GM18502 (cell line): Measurements from ENCODE around the gene B4GALT2.

Experiments used
- ATAC-seq: cut with Tn5 transposase; IDR thresholded peaks from one replicate; pipeline ENCODE4 v1.9.1; 2021; ENCODE audit warnings: mild to moderate bottlenecking; ENCODE audit not compliant: unreplicated experiment, poor library complexity

The B4GALT2 gene

DNA sequence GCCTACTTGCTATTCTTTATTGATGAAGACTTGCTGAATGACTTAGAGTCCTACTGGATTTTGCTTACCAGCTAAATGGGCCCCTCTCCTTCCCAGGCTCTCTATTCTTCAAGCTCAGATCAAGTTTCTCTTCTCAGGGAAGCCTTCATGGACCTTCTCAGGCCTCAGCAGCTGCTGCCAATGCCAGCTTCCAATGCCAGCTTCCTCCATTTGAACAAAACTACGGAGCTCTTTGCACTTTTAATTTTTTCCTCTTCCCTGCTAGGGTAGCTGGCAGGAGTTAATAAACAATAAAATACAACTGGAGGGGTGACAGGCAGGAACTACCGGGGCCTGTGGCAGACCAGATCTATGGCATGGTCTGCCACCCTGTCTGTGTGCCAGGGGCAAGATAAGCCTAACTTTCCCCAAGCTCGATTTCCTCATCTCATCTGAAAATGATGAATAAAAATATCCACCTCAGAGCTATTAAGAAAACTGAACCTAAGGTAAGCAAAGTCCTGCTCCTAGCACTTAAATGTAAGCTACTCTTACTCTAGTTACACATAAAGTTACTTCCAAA, 33.3 kb upstream of the B4GALT2 start:
- ATAC-seq: no peak

DNA sequence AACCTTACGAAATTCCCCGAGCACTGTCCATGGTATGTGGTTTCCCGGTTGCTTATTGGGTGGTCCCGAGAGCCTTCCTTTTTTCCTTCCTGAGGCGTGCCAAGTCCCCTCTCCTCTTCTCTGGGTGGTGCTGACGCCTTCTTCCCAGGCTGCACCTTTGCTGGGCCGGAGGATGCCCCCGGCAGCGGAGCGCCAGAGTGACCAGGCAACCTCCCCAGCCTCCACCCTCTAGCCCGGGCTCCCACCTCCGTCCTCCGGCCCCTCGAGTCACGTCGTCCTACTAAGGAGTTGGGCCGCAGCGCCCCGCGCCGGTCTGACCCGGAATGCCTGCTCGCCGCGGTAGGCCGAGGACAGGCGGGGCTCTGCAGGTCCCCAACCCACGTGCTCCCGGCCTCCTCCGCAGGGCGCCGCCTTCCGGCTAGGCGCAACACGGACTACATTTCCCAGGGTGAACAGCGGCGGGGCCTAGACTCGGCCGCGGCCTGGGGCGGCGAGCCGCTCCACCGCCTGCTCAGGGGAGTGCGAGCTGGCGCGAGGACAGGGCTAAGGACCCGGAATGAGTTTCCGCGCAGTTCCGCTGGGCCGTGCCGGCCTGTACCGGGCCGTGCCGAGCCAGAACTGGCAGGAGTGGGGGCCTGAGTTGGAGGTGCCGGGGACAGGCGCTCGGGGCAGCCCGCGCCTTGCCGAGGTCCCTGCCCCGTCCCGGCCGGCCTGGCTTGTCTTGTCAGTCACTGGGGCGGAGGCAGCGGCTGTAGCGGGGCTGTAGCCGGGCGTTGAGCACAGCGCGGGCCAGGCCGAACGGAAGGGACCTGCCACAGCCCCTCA, 32.6 kb upstream of the B4GALT2 start, which contains the start of gene IPO13:
IPO13 (plus strand) TSS at position 715 of the 825 bp plus-strand sequence. CDS start 651 bp downstream, outside the sequence.
- ATAC-seq: peak; percentile 92

DNA sequence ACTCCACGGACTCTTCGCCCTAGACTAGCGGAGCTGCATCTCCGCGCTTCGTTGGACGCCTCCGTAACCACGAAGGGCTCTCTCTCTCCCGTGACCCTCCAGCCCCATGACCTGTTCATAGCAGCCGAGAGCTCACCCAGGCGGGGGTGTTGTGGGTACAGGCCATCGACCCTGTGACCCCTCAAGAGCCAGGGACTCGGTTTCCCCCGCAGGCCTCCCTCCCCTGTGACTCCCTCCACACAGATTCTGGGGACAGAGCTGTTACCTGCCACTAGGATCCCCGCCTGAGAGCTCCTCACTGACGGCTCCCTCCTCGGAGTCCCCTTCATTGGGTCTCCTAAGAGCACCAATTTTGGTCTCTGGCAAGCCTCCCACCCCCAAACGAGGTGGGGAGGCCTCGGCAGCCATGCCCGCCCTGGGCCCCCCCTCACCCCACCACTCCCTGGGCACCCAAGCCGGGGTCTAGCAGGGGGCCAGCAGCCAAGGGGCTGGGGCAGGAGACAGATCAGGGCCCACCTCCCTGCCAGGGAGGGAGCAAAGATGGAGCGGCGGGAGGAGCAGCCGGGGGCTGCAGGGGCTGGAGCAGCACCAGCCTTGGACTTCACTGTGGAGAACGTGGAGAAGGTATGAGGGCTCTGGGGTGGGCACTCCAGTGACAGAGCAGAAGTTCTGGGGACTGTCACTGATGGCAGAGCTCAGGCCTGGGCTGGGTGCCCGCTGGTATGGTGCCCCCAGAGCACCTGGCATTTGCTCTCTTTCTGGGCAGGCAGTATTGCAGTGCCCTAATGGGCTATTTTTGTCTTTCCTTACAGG, 31.7 kb upstream of the B4GALT2 start:
- ATAC-seq: peak; percentile 24

DNA sequence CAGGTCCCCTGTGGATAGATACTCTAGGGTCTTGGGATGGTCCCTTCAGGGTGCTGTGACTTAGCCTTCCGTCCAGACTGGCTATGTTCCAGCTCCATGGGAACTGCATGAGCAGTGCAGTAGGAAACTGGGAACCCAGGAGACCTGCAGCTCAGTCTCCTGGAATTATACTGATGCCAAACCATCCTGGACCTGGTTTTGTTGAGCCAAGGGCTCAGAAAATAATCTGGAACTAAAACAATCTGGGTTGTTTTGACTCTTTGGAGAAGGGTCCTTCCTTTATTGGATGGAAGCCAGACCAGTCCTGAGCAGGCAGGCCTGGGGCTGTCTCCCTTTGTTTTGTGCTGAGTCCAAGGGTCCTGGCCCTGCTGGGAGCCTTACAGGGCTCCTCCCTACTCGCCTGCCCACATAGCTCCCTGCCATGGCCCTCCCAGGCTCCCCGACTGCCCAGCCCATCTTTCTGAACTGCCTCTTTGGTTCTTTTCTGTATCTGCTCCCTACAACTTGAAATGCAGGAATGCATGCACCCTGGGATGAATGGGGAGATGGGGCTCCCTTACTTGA, 31.1 kb upstream of the B4GALT2 start:
- no peak for ATAC-seq

DNA sequence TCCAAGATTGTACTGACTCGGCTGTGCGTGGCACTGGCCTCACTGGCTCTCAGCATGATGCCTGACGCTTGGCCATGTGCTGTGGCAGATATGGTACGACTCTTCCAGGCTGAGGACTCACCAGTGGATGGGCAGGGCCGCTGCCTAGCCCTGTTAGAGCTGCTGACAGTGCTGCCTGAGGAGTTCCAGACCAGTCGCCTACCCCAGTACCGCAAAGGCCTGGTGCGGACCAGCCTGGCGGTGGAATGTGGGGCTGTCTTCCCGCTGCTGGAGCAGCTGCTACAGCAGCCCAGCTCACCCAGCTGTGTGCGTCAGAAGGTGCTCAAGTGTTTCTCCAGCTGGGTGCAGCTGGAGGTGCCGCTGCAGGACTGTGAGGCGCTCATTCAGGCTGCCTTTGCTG, 29.3 kb upstream of the B4GALT2 start:
- ATAC-seq: no peak

DNA sequence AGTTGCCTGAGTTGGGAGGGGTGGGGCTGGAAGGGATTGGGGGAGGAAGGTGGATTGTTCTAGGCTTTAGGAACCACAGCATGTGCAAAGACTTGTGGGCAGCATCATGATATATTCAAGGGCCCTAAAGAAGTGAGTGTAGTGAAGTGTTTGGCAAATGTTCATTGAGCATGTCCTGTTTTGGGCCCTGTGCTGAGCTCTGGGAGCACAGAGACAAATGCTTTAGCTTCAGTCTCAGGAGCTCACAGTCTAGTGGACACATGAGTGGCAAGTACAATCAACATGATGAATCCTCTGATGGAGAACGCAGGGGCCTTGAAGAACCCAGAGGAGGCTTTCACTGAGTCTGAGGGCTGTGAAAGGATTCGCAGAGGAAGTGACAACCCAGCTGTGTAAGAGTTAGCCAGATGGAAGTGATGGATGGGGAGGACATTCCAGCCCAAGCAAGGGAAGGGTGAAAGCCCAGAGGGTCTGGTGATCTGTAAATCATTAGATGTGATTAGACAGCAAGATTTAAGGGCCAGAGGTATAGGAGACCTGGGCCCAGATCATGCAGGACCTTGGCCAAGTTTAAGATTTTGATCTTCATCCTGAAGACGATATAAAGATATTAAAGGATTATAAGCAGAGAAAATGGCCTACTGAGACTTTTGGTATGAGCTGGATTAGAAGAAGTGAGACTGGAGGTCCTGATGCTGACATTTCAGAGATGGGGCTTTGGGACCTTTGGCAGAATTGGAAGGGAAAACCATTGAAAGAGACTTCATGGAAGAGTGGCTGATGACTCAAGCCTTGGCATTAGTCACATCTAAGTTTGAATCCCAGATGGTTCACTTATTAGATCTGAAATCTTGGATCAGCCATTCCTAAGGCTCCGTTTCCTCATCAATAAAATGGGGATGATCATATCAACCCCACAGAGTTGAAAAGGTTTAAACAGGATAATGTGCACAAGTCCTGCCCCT, 27.7 kb upstream of the B4GALT2 start:
- no peak for ATAC-seq

DNA sequence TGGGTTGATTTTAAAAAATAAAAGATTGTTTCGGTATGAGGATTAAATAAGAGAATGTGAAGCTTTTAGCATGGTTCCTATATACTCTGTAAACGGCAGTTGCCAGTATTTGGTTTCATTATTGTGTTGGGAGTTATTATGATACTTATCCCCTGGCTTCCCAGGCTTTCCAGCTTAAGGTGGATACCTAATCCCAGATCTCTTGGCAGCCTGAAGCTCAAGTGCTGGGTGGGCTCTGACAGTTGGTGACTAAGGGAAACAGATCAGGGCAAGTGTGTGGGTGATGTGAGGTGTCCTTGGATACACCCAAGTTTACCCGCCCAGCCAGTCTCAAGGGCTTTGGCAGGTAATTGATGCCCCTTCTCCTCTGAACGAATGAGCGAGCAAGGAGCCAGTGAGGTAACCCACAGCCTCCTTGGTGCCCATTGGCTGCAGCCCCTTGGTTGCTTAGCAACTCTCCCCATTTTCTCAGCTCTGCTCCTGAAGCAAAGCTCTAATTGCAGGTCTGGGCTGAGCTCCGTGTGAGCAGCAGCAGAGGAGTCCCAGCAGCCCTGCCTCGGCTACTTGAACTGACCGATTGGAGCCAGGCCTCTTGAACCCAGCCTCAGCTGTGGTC, 26.2 kb upstream of the B4GALT2 start:
- no peak for ATAC-seq

DNA sequence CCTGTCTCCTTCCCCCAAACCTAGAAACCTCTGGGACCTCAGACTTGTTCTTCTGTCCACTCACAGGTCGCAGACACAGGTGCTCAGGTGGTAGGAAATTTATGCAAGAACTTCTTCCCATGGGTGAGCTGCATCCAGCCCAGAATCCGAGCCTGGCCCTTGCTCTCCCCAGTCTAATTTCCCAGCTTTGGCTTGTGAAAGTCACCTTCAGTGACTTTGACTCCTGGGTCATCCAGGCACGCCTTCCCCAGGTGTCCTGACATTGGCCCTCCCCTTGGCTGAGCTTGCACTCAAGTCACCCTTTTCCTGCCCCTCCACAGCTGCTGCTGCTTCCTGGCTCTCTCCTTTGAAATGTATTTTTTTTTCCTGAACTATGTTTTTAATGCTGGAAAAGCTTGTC, 25.6 kb upstream of the B4GALT2 start:
- ATAC-seq: no peak

DNA sequence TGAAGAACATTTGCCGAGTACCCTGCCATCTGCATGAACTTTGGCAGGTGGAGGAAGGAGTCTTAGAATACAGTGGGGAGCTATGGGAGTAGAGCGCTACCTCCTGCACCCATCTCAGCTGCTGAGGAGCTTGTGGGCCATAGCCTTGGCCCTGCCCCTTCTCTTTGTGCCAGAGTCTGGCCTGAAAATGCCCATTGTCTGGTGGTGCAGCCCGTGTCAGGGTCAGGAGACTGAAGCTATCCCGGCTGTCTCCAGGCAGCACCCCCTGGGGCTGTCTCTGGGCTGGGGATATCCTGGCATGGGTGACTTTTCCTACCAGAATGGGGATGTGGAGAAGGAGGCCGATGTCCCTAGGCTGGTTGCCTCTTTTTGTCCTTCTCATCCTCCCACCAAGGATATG, 25.0 kb upstream of the B4GALT2 start:
- ATAC-seq: no peak

DNA sequence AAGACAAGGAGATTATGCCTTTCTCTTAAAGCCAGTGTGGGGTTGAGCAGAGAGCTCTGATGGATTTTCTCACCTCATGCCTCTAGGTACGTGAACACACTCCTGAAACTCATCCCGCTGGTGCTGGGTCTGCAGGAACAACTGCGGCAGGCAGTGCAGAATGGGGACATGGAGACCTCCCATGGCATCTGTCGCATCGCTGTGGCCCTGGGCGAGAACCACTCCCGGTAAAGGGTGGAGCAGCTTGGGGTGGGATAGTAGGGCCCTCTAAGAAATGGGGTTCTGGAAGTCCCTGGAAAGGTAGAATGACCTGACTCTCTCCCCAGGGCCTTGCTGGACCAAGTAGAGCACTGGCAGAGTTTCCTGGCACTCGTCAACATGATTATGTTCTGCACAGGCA, 22.8 kb upstream of the B4GALT2 start:
- ATAC-seq: no peak

DNA sequence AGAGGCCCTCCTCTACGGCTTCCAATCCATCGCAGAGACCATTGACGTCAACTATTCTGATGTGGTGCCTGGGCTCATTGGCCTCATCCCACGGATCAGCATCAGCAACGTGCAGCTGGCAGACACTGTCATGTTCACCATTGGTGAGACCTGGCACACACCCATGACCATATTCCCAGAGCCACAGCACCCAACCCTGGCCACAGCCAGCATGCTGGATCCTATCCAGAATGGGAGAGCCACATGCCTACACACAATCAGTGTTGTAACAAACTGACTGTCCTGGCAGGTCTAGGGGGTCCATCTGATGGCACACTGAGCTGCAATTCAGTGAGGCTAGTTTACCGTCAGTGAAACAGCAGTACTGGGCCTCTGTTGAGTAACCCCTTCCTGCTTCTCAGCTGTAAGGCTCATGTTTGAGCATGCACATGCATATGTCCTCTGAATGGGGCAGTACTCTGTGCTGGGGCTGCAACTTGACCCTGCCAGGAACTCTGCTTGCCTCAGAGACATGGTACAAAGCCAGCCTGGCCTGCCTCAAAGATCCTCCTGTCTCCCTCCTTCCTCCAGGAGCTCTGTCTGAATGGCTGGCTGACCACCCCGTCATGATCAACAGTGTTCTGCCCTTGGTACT, 21.5 kb upstream of the B4GALT2 start:
- no peak for ATAC-seq

DNA sequence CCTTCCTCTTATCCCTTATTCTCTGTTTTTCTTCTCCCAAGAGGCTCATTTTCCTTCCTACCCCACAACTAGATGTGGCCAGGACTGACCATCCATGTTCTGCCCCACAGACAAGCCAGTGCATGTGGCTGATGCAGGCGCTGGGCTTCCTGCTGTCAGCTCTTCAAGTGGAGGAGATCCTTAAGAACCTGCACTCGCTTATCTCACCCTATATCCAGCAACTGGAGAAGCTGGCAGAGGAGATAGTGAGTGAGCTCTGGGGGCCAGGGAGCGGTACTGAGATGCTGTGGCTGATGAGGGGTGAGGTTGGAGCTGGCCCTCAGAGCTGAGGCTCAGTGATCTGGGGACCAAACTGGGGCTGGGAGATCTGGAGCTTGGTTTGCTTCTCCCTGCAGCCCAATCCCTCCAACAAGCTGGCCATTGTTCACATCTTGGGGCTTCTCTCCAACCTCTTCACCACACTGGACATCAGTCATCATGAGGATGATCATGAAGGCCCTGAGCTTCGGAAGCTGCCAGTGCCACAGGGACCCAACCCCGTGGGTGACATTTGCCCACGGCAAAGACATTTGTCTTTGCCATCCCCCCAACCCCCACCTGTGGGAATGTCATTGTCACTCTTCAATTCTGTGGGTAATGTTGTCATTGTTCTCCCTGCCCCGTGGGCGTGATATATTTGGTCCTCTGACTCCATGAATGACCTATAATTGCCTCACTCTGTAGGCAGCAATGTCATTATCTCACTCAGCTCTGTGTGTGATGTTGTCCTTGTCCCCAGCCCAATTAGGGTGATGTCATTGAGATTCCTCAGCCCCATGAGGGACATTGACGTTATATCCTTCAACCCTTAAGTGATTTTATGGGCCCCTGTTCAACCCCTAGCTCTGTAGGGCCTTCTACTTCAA, 20.4 kb upstream of the B4GALT2 start:
- no peak for ATAC-seq

DNA sequence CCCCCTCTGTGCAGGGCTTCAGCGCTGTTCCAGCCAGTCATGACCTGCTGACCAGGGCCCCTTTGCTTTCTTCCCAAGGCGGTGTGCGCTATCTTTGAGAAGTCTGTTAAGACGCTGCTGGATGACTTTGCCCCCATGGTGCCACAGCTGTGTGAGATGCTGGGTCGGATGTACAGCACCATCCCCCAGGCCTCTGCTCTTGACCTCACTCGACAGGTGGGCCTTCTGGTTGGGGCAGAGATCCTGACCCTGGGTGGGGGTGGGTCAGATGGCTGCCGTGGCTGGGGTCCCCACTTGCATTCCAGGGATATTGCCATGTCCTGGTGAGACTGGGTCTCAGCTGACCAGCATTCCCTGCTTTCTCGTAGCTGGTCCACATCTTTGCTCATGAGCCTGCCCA, 18.2 kb upstream of the B4GALT2 start:
- ATAC-seq: no peak

DNA sequence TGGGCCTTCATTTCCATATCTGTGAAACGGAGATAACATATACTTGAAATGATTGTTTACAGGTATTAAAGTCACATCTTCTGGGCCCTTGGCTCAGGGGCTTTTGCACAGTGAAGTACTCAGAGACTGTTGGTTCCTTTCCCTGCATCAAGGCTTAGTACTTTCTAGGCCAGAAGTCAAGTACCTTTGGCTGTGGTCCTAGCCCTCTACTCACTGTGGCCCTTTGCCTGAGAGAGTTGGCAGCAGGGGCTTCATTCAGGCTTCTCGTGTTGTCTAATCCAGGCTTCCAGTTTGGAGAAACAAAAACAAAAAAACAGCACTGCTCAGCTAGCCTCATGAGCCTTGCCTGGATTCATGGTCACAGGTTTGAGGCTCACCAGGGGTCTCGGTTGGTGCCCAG, 17.3 kb upstream of the B4GALT2 start:
- no peak for ATAC-seq

DNA sequence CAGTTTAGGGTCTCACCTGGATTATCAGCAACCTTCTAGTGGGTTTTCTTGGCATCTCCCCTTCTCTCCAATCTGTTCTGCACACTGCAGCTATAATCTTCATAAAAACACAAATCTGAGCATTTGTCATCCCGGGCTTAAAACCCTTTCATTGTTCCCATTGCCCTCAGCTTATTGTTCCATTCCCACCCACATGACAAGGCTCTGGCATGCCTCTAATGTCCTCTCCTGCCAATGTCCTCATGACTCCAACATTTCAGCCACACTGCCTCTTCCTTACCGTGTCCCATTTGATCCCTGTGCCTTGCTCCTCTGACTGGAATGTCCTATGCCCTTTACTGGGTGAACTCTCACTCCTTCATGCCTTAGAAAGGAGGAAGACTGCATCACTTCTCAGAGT, 16.7 kb upstream of the B4GALT2 start:
- ATAC-seq: no peak

DNA sequence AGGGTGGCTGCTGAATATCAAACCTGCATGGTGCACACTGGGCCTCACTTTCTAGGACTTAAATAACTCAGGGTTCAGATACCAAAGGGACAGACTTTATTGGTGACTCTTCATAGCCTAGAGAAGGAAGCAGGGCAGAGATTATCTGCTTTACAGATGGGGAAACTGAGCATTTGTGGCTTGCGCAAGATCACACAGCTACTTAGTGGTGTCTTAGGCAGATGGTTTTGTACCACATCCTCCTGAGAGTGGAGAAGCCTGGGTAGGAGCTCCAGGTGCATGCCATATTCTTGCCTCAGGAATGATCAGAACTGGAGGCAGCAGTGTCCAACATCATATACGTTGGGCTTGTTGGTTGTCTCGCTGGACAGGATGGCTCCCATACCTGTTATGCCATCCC, 16.0 kb upstream of the B4GALT2 start:
- ATAC-seq: no peak

DNA sequence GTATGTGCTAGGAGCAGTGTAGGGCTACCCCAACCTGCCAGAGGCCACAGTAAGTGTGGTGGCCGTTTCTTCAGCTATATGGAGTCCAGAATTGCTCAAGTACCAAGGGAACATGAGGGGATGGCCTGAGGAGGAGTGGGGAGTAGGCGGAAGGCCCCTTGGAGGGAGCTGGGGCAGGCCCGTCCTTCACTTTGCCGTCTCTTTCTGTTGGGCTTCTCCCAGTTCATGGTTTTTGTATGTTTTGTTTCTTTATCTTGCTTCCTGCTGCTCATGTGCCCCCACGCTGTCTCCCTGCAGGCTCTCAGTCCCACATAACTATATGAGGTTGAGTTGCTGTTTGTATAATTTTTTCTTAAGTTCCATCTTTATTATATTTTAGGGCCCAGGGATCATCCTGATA, 15.1 kb upstream of the B4GALT2 start:
- no peak for ATAC-seq

DNA sequence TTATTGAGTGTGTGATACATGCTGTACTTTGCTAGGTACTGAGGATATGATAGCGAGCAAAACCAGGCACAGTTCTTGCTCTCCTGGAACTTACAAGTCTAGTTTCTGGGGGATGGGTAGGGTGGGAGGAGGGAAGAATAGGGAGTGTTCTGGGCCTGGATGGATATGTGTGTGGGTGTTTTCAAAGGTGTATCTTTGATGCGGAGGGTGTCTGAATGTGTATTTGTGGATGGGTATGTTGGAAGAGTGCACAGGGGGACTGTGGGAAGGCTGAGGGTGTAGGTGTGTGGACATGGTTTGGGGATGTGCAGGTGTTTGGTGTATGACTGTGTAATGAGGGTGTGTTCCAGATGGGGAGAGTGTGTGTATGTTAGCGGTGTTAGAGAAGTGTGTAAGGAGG, 13.7 kb upstream of the B4GALT2 start:
- no peak for ATAC-seq
